Heart left ventricle (tissue), 16 donors: ENCODE results near the gene PLEKHG4B. TPM values are rescaled to one million over a fixed set of nuclear protein-coding genes. Genes with fewer than 3 reads are reported as not detected.

ENCODE experiments used
- ATAC-seq, 4 donors: fragments of 200-7000 bp; cut with Tn5 transposase; one replicate each; pipeline ENCODE4 v1.9.1; 2020 to 2022; ENCODE audit warnings: moderate library complexity in 4 of 4, mild to moderate bottlenecking in 3 of 4, moderate number of reproducible peaks in 1 of 4
- DNase-seq, 5 donors: peaks; one replicate each; pipeline ENCODE4 v3.0.0-alpha.2; 2020
- H3K27ac ChIP-seq, 12 donors: fragments of 200-600 bp; sonication (generic) in 4 of 12; one replicate each; pipeline versions ENCODE4 v1.5.0 to v1.8.0; 2016 to 2022; ENCODE audit warnings: mild to moderate bottlenecking in 2 of 12
- H3K27me3 ChIP-seq, 9 donors: fragments of 200-600 bp; sonication (generic) in 2 of 9; one replicate each; pipeline versions ENCODE4 v1.5.1 to v1.8.0; 2016 to 2022; ENCODE audit warnings: mild to moderate bottlenecking in 3 of 9
- H3K36me3 ChIP-seq, 9 donors: fragments of 200-600 bp; sonication (generic) in 2 of 9; one replicate each; pipeline versions ENCODE4 v1.5.0 to v1.8.0; 2018 to 2022; ENCODE audit warnings: mild to moderate bottlenecking in 2 of 9
- H3K4me1 ChIP-seq, 12 donors: fragments of 200-600 bp; sonication (generic) in 4 of 12; one replicate each; pipeline versions ENCODE4 v1.5.0 to v1.8.0; 2016 to 2022; ENCODE audit warnings: mild to moderate bottlenecking in 3 of 12
- H3K4me3 ChIP-seq, 12 donors: fragments of 200-600 bp; sonication (generic) in 4 of 12; one replicate each; pipeline versions ENCODE4 v1.5.0 to v1.8.0; 2017 to 2022; ENCODE audit warnings: mild to moderate bottlenecking in 9 of 12, moderate library complexity in 4 of 12
- H3K9me3 ChIP-seq, 12 donors: fragments of 200-600 bp; sonication (generic) in 4 of 12; one replicate each; pipeline versions ENCODE4 v1.5.0 to v1.8.0; 2016 to 2022; ENCODE audit warnings: mild to moderate bottlenecking in 1 of 12
- CTCF ChIP-seq, 12 donors: fragments of 200-600 bp; sonication (generic) in 4 of 12; IDR thresholded peaks; one replicate each; pipeline versions ENCODE4 v1.5.0 to v1.8.0; 2018 to 2022; ENCODE audit warnings: antibody characterized with exemption in 12 of 12, mild to moderate bottlenecking in 5 of 12
- POLR2A ChIP-seq, 2 donors: fragments of 450-650 bp; IDR thresholded peaks; one replicate each; pipeline ENCODE4 v1.6.1; 2017; ENCODE audit warnings: antibody characterized with exemption in 2 of 2, mild to moderate bottlenecking in 2 of 2, moderate library complexity in 2 of 2
- WGBS, 4 donors: extraction: QIAGEN DNeasy Blood & Tissue Kit in 2 of 4; methylation state at CpG; one replicate each; pipeline versions ENCODE4 v1.1.5 to v1.1.7; 2013 to 2018; 5-methylcytosine and 5-hydroxymethylcytosine counted together
- intact Hi-C, 10 donors: fragments of 100-400 bp; cut with DNase I; formaldehyde crosslinking; loops; one replicate each; pipeline versions ENCODE4 v1.11.1 to v1.14.2; 2022
- polyA plus RNA-seq, 2 donors: library from polyadenylated mRNA; stranded (reverse); fragments of 200-250 nt; gene quantifications; one replicate each; pipeline ENCODE4 v1.2.3, GENCODE V29; 2013
- total RNA-seq, 9 donors: library from RNA; depleted of rRNA in 2 of 9; stranded (reverse); fragments of >200 nt in 2 of 9; fragmentation: NEBNext Ultra II Directional in 3 of 9; extraction: Animal tissue kit (Norgen Biotek cat#: 25700) in 3 of 9; gene quantifications; one replicate each; pipeline versions ENCODE4 v1.1.0 to v1.2.4, GENCODE V29; 2016 to 2023
- donor health status: ischemic (EF 13 %, LVEDD 7.1; RV severe dilation, severe dysfunction).
- donor health status: healthy with polysubstance abuse.
- donor health status: DM: no; HTN: yes; CAD: no.
- donor health status: DM: no; HTN: no; CAD: no.
- donor health status: ischemic (EF 25% LVEDD 6.9; RV normal size, moderate dysfunction).
- donor health status: ischemic (EF 25% LVEDD 5.7; RV mildly dilated, moderate dysfunction).
- donor health status: healthy.
- donor health status: DM: yes; HTN: yes; CAD: no.
- donor health status: ischemic (EF 35%, LVEDD 5.7; RV mildly dilated, moderate dysfunction).
- donor health status: nonischemic (EF 11% LVEDD 7.7; RV severe dilation, severe dysfunction).
- donor health status: DM: yes; HTN: yes; CAD: no.
- donor health status: PGD.
- donor health status: ischemic (EF 29% LVEDD 5.4; RV normal size, mild dysfunction).
- donor health status: nonischemic (EF 23%, LVEDD 6.1; RV moderate dilation, normal function).

The PLEKHG4B gene
- total and polyA plus RNA-seq, 11 donors: 0.03 to 0.34 (median 0.10) TPM; not detected in 7

GRCh38 chr5:149745-150485 is 57.9 kb downstream of the PLEKHG4B start:
- WGBS, 4 donors: 86 to 93% (median 89%) methylated on average over 6 of the region's 6 CpGs
- DNase-seq (no peak), ATAC-seq (no peak)
- intact Hi-C loops: no loop called here
- H3K9me3 ChIP-seq: peaks cover 0 to 28% (median 18%) of the 10 kb centered on the region in 12 donors
- no peak overlapping the region for H3K27ac ChIP-seq
- no peaks in the 10 kb centered on the region for H3K4me1 ChIP-seq
- H3K27me3 ChIP-seq: no peaks in the 10 kb centered on the region
- no peaks in the 10 kb centered on the region for H3K36me3 ChIP-seq
- H3K4me3 ChIP-seq: no peak overlapping the region
- TF ChIP-seq CTCF (IDR thresholded peaks at IDR 0.05): no peak
- no peak for TF ChIP-seq POLR2A (IDR thresholded peaks at IDR 0.05)

GRCh38 chr5:150746-151145 is 58.8 kb downstream of the PLEKHG4B start:
- DNase-seq: no peak
- H3K9me3 ChIP-seq: peaks cover 0 to 28% (median 18%) of the 10 kb centered on the region in 12 donors
- no peaks in the 10 kb centered on the region for H3K27me3 ChIP-seq
- no peak for ATAC-seq
- TF ChIP-seq POLR2A (IDR thresholded peaks at IDR 0.05): no peak
- TF ChIP-seq CTCF (IDR thresholded peaks at IDR 0.05): no peak
- intact Hi-C loops: no loop called here
- no peak overlapping the region for H3K4me3 ChIP-seq
- 85 to 96% (median 90%) methylated on average over 4 of the region's 4 CpGs for WGBS, 4 donors
- H3K36me3 ChIP-seq: no peaks in the 10 kb centered on the region
- H3K4me1 ChIP-seq: no peaks in the 10 kb centered on the region
- no peak overlapping the region for H3K27ac ChIP-seq

GRCh38 chr5:152077-152476 is 60.1 kb downstream of the PLEKHG4B start:
- no peak overlapping the region for H3K4me3 ChIP-seq
- no peaks in the 10 kb centered on the region for H3K4me1 ChIP-seq
- WGBS, 4 donors: 64 to 96% (median 94%) methylated on average over 6 of the region's 6 CpGs
- H3K9me3 ChIP-seq: peaks cover 0 to 26% (median 16%) of the 10 kb centered on the region in 12 donors
- H3K27ac ChIP-seq: no peak overlapping the region
- TF ChIP-seq CTCF (IDR thresholded peaks at IDR 0.05) (no peak), POLR2A (IDR thresholded peaks at IDR 0.05) (no peak)
- no peak for ATAC-seq
- H3K36me3 ChIP-seq: no peaks in the 10 kb centered on the region
- intact Hi-C loops: no loop called here
- no peak for DNase-seq
- no peaks in the 10 kb centered on the region for H3K27me3 ChIP-seq

DNA sequence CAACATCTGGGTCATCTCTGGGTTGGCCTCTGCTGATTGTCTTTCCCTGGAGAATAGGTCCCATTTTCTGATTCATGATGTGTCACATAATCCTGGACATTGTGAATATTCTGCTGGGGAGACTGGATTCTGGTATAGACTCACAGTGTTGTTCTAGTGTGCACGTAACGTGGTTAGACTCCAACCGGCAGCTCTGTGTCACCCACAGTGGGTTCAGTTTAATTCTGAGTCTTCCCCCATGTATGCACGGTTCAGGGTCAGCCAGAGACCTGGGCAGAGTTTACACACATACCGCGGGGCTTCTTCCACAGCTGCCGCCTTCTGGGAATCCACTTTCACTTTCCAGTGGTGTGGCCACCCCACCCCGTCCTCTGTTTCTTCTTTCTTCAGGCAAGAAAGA is 61.3 kb downstream of the PLEKHG4B start:
- no peaks in the 10 kb centered on the region for H3K36me3 ChIP-seq
- no peaks in the 10 kb centered on the region for H3K4me1 ChIP-seq
- 67 to 87% (median 84%) methylated on average over 8 of the region's 8 CpGs for WGBS, 4 donors
- H3K4me3 ChIP-seq: no peak overlapping the region
- TF ChIP-seq CTCF (IDR thresholded peaks at IDR 0.05) (no peak), POLR2A (IDR thresholded peaks at IDR 0.05) (no peak)
- intact Hi-C loops: no loop called here
- peaks cover 0 to 14% (median 5%) of the 10 kb centered on the region in 12 donors for H3K9me3 ChIP-seq
- no peak for ATAC-seq
- no peaks in the 10 kb centered on the region for H3K27me3 ChIP-seq
- H3K27ac ChIP-seq: no peak overlapping the region
- DNase-seq: no peak
